GM21723 (cell line): ENCODE data around the gene TACC2.

Experiments
- ATAC-seq: cut with Tn5 transposase; IDR thresholded peaks from one replicate; pipeline ENCODE4 v1.9.1; 2021; ENCODE audit warnings: mild to moderate bottlenecking, moderate library complexity; ENCODE audit not compliant: unreplicated experiment

Gene TACC2

DNA sequence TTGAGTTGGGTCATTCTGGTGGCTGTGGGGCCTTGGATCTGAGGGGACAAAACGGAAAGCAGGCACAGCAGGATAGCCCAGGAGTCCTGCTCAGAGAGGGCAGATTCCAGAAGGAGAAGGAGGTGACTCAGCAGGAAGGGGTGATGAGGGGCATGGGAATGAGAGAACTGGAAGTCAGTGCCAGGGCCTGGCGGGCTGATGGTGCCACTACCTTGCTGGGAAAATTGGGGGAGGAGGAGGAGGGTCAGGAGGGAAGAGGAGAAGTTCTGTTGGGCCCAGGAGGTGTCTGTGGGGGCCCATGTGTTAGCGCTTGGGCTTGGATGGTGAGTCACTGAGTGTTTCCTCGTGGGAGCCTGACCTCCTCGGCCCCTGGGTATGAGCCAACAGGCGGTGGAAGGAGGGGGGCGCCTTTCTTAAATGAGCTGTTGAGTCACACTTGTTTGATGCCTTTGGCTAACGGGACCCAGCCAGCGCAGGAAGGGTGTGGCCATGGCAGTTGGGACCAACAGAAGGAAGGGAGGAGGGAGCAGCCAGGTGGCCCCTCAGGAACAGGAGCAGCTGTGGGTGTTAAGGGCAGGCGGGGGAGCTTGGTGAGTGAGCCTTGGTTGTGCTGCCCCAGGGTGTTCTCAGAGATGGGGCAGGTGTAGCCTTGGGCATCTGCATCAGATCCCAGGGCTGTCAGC is 152.1 kb downstream of the TACC2 start:
- ATAC-seq, result no peak

DNA sequence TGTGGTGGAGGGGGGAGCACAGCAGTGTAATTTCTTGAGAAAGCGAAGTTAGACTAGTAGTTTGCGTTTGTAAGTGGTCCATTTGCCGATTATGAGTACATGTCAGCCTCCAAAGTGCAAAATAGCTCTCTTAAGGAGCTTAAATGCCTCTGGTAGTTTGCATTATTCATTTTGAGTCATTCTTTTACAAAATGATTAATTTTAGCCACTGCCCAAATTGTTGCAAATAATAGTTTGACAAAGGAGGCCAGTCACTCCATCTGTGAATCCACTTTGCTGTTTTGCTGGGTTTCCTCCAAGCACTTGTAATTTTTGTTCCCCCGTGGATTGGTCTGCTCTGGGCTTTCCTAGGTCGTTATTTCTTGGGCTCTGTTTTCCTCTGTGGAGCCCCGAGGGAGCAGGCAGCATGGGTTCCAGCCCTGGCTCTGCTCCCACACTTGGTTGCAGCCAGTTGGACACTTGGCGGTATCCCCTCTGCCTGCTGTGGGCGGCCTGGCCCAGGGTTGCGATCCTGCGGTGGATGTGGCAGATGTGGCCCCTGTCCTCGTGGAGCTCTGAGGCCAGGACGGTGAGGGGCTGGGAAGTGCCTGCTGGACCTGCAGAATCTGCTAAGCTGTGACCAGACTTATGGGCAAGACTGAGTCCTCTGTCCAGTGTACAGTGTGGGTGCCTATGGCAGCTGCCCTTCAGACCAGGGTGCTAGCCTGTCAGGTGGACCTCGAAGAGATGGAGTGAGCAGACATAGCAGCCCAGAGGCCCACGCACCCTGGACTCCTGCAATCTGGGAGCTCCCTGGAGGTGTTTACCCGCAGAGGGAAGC is 153.1 kb downstream of the TACC2 start:
- ATAC-seq, result no peak

DNA sequence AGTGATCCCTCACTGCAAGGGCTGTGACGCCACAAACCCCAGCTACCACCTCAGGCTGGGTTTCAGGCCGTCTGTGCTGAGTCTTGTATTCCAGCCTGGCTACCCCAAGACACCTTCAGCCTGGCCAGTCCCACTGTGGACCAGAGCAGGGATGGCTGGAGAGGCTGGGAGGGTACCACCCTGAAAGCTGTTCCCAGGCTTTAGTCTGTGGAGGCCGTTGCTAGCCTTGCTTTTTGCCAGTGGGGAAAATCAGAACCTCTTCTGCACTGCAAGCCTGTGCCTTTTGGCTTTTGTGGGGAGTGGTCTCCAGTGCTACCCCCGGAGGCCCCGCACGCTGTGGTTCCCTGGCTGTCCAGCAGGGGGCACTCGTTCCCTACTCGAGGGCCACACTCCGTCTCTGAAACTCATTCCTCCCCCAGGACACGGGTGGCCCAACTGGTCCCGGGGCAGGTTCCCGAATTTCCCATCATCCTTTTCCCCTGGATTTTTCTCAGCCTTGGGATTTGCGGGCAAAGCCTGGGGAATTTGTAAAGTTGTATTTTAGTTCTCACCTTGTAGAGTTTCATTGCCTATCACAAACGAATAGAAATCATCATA is 153.8 kb downstream of the TACC2 start:
- ATAC-seq, result no peak

DNA sequence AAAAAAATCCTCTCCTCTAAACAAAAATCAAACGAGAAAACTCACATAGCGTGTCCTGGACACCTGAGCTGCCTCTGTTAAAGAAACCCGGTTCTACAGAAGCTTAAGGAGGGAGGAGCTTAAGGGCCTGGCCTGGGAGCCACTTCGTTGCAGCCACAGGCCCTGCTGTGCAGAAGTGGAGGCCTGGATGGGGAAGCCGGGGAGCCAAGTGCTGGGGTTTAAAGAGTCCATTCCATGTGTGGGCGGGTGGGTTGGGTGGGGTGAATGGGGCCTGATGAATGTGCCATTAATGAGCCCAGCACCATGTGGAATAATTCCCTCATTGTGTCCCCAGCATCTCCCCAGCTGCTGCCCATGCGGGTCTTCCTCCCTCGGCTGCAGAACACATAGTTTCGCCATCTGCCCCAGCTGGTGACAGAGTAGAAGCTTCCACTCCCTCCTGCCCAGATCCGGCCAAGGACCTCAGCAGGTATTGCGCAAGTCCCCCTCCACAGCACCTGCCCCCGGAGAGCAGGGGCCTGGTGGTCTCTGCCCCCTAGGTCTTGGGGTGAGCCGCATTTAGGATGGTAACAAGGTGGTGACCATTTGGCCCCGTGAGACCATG is 154.4 kb downstream of the TACC2 start:
- no peak for ATAC-seq

DNA sequence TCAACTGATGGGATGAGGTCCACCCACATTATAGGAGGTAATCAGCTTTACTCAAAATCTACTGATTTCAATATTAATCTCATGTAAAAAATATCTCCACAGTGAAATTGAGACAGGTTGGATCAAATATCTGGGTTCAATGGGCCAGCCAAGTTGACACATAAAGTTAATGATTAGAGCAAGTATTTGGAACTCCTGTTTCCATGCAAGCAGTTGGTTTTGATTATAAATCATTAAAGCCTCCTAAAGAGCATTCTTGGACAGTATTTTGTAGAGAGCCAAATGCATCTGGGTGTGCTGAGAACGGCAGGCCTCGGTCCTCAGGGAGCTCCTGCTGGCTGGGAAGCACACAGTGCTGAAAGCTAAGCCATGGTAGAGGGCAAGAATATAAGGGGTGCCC is 155.2 kb downstream of the TACC2 start:
- ATAC-seq, result no peak

DNA sequence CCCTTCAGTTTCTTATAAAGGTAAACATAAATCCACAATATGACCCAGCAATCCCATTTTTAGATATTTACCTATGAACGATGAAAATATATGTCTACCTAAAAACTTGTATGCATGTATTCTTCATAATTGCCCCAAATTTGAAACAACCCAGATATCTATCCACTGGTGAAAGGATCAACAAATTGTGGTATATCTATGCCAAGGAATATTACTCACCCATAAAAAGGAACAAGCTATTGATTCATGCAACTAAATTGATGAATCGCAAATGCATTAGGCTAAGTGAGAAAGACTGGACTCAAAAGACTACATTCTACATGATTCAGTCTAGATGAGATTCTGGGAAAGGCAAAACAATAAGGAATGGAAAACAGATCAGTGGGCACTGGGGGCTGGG is 156.2 kb downstream of the TACC2 start:
- no peak for ATAC-seq

DNA sequence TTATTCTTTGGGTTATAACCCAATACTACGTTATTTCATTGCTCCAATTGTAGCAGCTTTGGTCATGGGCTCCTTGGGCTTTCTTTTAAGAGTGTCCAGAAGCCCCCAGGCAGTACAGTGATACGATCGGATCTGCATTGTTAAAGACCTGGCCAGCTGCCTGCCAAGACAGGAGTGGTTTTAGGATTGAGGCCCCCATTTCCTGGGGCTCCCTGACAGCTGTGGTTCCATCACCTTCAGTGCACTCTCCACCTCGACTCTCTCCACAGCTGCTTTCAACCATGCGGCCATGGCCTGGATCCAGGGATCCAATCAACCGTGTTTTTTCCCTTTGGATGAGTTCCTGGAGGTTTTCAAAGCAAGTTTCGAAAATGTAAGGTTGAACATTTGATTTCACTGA is 158.7 kb downstream of the TACC2 start:
- ATAC-seq, result no peak

DNA sequence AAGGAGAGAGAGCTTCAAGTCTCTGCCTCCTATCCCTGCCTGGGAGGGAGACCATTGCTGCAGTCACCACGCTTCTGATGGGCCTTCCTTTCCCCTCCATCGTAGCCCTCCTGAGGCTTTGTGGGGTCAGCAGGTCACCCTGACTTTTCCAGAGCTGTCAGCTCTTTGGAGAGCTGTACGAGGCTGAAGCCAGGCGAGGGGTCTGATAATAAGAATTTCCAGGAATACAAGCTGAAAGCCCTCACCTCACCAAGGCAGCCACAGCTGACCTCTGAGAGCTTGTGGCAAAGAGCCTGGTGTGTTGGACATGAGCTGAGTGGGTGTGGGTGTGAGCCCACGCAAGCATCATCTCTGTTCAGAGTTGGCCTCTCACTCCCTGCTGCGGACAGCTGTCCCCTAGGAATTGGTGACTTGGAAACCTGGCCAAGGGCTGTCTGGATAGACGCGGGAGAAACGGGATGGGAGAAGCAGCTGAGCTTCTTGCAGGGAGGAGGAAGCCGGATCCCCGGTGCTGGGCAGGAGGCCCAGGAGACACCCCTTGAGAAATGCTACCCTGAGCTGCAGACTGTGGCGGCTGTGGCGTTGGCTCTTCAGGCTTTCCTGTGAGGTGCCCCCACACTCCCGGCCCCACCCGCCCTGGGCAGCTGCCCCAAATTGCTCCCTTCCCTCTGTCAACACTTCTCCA is 160.1 kb downstream of the TACC2 start:
- no peak for ATAC-seq

DNA sequence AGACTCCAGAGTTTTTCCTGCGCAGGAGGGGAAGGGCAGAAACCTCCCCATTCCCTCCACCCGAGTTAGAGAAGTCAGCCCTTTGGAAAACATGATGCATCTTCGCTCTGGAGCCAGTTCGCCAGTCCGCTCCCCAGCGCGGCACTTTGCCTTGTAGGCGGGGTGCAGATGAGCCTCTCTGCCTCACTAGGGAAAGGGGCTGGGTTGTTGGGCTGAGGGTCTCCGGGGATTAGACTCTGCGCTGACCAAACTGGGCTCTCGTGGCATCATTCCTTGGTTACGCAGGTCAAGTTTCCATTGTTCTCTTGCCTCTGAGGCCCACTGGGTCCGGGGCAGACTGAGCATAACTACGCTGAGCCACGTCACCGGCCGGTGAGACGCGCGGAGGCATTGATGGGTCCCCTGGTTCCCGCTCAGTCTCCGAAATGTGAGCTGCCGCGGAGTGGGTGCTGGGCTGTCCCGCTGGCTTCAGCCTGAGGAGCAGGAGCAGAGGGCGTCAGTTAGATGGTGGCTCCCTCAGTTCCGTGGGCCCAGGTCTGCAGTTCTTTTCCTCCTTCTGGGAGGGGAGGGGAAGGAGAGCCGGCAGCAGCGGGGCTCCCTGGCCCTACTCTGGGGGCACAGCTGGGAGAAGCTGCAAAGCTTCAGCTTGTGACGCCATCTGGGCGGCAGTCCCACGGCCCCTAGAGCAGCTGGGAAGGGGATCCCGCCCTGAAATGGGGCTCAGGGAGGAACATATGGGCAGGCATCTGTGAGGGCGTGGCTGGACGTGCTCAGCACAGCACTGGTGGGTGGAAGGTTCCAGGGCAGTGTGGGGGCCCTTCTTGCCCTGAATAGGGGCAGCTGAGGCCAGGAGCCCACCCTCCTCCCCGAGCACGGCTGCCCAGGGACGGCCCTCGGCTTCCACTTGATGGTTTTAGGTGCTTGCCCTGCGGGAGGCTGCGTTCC is 160.9 kb downstream of the TACC2 start:
- no peak for ATAC-seq

DNA sequence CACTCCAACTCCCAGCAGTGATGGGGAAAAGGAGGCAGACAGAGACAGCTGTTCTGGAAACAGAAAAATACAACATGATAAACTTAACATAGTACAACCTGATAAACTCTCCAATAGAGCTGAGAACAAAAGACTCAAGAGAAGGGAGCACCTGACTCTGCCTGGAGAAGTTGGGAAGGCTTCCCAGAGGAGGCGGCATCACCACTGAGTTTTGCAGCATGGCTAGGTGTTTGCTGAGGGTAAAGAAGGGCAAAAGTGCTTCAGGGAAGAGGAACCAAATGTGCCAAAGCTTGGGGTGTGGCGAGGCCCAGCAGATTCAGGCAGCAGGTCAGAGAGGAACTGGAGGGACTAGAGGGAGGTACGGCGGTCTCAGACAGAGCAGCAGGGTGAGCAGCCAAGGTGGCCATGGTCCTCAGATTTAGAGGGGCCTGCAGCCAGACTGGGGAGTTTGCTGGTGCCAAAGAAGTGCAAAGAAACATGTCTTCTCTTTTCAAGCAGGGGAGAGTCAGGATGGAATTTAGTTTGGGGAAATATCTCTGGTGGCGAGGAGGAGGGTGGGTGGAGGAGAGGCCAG is 162.2 kb downstream of the TACC2 start:
- no peak for ATAC-seq

DNA sequence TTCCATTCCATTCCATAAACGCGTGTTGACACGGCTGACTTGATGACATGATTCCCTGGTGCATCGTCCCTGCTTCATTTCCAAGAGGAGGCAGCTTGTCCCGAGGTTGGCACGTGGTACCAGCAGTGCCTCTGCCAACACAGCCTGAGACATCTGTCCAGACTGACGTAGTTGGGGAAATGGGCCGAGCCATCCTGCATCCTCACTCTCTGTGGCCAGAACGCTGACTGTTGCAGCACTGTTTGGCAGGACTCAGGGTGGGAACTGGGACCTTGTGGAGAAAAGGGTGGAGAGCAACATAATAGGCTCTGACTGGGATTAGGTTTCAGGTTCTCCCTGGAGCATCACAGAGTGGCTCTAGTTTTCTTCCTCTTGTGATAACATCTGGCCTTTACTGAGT is 163.6 kb downstream of the TACC2 start:
- ATAC-seq, result no peak

DNA sequence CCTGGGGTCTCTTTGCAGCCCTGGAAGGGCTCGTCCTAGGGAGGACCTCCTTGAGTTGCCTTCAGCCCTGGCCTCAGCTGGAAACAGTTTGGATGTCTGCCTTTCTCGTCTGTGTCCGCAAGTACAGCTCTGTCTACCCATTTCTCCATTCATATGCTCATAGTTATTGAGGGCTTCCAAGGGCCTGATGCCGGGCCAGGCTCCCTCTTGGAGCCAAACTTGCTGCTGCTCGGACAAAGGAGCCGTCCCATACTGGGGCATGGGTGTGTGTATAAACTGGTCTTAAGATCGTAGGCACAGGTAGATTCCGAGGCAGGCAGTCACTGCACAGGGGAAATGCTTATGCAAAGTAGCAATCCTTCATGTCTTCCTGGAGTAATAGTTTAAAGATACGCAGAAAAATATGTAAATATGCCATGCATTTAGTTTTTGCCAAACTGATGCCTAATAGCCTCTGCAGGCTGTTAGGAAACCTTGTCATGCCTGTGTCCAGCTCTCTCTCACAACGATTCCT is 165.1 kb downstream of the TACC2 start:
- ATAC-seq, result no peak

DNA sequence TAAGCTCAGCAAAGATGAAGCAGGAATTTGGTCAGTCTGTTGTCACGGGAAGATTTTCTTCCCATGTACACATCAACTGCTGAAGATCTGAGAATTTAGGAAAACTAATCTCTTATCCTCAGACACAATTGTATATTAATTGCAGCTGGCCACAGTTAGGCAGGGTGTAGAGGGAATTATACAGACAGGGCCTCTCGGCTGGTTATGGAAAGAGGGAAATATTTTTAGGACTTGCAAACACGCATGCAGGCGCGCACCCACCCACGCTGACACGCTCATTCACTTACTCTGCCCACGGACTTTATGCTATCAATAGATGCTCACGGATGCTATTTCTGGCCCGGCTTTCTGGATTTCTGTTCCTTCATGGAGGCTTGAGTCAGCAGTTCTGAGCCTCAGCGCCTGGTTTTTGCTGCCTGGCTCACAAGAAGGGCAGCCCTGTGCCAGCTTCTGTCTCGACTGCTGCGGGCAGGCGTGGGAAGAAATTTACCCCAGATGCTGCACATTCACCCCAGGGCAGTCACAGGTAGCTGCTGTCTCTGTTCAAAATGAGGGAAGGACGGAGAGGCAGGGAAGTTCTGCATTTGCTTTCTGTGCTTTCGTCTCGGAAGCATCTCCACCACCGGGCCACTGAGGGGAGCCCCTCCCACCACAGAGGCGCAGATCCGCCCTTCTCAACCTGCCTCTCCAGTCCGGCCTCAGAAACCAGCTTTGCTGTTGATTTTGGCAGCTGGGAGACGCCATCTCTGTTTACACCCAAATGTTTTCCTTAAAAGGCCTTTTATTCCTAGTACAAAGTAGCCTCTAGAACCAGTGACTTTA is 165.8 kb downstream of the TACC2 start:
- no peak for ATAC-seq

DNA sequence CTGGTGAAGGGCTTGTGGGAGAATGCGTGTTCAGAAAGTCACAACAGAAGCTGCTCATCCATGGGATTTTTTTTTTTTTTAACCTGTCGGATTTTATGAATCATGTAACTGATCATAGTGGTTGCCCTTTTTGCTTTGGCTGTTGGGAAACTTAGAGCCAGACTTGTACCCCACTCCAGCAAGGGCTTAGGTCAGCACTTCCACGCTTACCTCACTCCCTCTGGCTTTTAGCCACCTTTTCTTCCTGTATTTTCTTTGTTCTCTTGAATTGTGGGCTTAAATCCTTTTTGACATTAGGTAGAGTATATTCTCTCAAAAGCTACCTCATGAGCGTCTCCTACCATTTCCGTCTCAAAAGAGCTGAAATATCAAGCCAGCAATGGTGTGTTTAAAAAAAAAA is 168.5 kb downstream of the TACC2 start:
- ATAC-seq, result no peak

DNA sequence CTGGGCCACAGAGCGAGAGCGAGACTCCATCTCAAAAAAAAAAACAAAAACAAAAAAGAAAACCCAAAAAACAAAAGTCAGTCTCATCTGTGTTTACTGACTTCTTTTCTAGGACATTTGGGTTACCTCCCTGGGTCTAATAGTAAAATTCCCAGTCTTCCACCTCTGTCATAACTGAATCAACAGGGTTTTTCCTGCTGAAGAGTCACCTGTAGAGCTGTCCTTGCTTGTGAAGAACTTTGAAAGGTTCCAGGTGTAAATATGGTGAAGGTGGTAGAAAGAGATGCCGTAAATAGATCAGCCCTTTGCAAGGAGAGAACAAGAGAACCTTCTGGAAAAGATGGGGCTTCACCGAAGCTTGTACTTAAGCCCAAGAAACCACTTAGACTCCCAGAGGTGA is 169.4 kb downstream of the TACC2 start:
- no peak for ATAC-seq

DNA sequence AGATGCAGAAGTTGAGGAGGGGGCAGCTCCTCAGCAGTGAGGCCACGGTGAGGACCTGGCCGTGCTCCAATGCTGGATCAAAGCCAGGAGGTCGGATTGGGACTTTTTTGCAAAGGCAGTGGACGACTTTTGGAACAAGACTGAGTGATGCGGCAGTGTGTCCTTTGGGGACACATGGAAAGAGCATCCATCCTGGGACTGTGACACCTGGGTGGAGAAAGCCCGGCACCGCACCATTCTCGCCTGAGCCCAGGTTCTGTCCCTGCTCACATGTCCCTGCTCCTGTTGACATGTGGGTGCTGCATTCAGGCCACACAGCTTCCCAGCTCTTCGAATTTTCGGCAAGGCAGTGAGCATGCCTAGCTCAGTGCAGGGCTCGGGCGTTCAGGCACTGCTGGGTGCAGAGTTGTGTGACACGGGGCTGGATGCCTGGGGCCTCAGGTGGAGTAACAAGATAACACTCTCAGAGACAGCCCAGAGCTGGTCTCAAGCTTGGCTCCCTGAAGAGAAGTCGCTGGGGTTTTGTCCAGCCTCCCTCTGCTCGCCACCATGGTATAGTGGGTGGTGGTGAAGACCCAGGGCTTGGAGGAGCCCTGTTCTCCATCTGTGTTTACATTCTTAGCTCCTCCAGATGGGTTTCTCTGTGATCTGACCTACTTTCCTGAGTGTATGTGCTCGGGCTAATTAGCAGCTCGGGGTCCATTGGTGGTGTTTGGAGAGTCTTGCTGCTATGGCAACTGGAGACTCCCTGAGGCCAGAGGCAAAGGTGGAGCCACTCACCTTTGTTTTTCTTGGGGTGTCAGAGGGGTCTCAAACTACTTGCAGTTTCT is 170.4 kb downstream of the TACC2 start:
- no peak for ATAC-seq

DNA sequence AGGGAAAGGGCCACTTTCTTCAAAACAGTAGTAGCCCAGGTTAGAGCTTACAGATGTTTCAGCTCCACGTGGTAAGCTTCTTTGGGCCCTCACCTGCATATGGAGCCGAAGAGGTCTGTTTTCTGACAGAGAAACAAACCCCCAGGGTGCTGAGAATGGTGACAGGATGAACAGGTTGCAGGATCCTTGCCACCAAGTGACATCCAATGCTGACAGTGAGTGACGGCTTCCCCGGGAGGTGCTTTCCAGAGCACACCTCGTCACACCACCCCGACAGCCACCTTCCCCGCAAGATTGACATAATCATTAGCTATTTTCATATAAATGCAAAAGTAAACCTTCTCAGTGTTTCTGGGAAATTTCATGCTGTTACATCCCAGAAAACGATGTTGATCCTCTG is 172.8 kb downstream of the TACC2 start:
- no peak for ATAC-seq

DNA sequence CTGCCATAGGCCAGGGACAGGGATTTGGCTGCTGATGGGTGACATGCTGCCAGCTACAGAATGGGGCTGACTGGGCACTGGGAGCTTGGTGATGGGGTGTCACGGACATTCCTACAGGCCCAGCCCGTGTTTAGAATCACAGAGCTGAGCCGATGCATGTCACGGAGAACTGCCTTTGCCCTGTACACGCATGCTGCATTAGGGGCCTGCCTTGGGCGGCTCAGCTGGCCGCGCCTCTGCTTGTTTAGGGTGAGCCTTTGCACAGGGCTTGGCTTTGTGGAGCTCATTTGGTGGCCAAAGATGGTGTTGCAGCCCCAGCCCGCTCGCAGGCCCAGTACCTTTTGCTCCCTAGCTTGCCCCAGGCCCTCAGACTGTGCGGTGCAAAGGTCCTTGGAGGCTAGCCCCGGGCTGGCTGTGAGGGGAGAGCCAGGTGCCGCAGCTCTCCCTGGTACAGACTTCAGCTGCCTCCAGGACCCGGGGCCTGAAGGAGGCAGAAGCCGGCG is 173.8 kb downstream of the TACC2 start:
- no peak for ATAC-seq
